H9 (cell line): Measurements from ENCODE around the gene CARM1. TPM values are rescaled to one million over a fixed set of nuclear protein-coding genes. Genes with fewer than 3 reads are reported as not detected.

Source experiments
- DNase-seq: peaks from one replicate; pipeline ENCODE4 v3.0.0-alpha.2; 2017
- H2AFZ ChIP-seq: one replicate; pipeline ENCODE4 v1.6.1; 2013; ENCODE audit warnings: mild to moderate bottlenecking, low read length, control low read depth, moderate library complexity
- H2AK5ac ChIP-seq: 2 replicates; pipeline ENCODE4 v1.6.1; 2013; ENCODE audit warnings: low read length, control low read depth, mixed read lengths; ENCODE audit not compliant: insufficient read length
- H2BK120ac ChIP-seq: one replicate; pipeline ENCODE4 v1.6.1; 2013; ENCODE audit warnings: low read depth, mild to moderate bottlenecking, low read length, control low read depth, inconsistent platforms; ENCODE audit not compliant: poor library complexity, severe bottlenecking
- H2BK12ac ChIP-seq: 2 replicates; pipeline ENCODE4 v1.6.1; 2013; ENCODE audit warnings: low read length, control low read depth, mixed read lengths, low read depth; ENCODE audit not compliant: insufficient read length
- H2BK15ac ChIP-seq: 2 replicates; pipeline ENCODE4 v1.6.1; 2013; ENCODE audit warnings: low read depth, low read length, control low read depth
- H2BK20ac ChIP-seq: one replicate; pipeline ENCODE4 v1.6.1; 2013; ENCODE audit warnings: low read depth, mild to moderate bottlenecking, low read length, control low read depth, inconsistent platforms; ENCODE audit not compliant: poor library complexity, severe bottlenecking
- H2BK5ac ChIP-seq: 2 replicates; pipeline ENCODE4 v1.6.1; 2013; ENCODE audit warnings: low read length, control low read depth, mixed read lengths; ENCODE audit not compliant: insufficient read length
- H3K14ac ChIP-seq: 2 replicates; pipeline ENCODE4 v1.6.1; 2013; ENCODE audit warnings: low read length, control low read depth; ENCODE audit not compliant: insufficient read depth
- H3K18ac ChIP-seq: 2 replicates; pipeline ENCODE4 v1.6.1; 2013; ENCODE audit warnings: low read depth, mild to moderate bottlenecking, mixed read lengths, low read length, control low read depth; ENCODE audit not compliant: insufficient read length
- H3K23ac ChIP-seq: 2 replicates; pipeline ENCODE4 v1.6.1; 2013; ENCODE audit warnings: low read length, control low read depth, mixed read lengths, low read depth; ENCODE audit not compliant: insufficient read length
- H3K23me2 ChIP-seq: 2 replicates; pipeline ENCODE4 v1.6.1; 2013; ENCODE audit warnings: low read depth, mild to moderate bottlenecking, mixed read lengths, low read length, control low read depth; ENCODE audit not compliant: insufficient read length, poor library complexity, severe bottlenecking
- H3K27ac ChIP-seq: 2 replicates; pipeline ENCODE4 v1.5.1; 2013; ENCODE audit warnings: low read length, control low read depth, mixed read lengths, low read depth; ENCODE audit not compliant: insufficient read length
- H3K27me3 ChIP-seq: 2 replicates; pipeline ENCODE4 v1.6.1; 2013; ENCODE audit warnings: low read length, control low read depth, inconsistent platforms; ENCODE audit not compliant: insufficient read depth
- H3K4ac ChIP-seq: 2 replicates; pipeline ENCODE4 v1.6.1; 2013; ENCODE audit warnings: low read depth, mild to moderate bottlenecking, control low read depth, inconsistent platforms, low read length, moderate library complexity
- H3K4me1 ChIP-seq: 2 replicates; pipeline ENCODE4 v1.6.1; 2013; ENCODE audit warnings: low read length, control low read depth, inconsistent platforms; ENCODE audit not compliant: insufficient read depth
- H3K4me2 ChIP-seq: 2 replicates; pipeline ENCODE4 v1.6.1; 2013; ENCODE audit warnings: low read length, control low read depth, mixed read lengths; ENCODE audit not compliant: insufficient read length, insufficient read depth
- H3K56ac ChIP-seq: 2 replicates; pipeline ENCODE4 v1.6.1; 2013; ENCODE audit warnings: low read depth, mild to moderate bottlenecking, mixed read lengths, low read length, control low read depth; ENCODE audit not compliant: insufficient read length
- H3K79me1 ChIP-seq: 2 replicates; pipeline ENCODE4 v1.6.1; 2013; ENCODE audit warnings: low read depth, mild to moderate bottlenecking, moderate library complexity, low read length, control low read depth, inconsistent platforms; ENCODE audit not compliant: insufficient read depth, poor library complexity, severe bottlenecking
- H3K79me2 ChIP-seq: 2 replicates; pipeline ENCODE4 v1.6.1; 2013; ENCODE audit warnings: low read length, control low read depth, inconsistent platforms; ENCODE audit not compliant: insufficient read depth
- H3K9ac ChIP-seq: 2 replicates; pipeline ENCODE4 v1.6.1; 2013; ENCODE audit warnings: low read length, control low read depth, mixed read lengths; ENCODE audit not compliant: insufficient read length; ENCODE audit errors: extremely low read depth
- H3K9me3 ChIP-seq: one replicate; pipeline ENCODE4 v1.6.1; 2013; ENCODE audit warnings: low read depth, low read length, inconsistent platforms; ENCODE audit not compliant: control insufficient read depth
- H3T11ph ChIP-seq: one replicate; pipeline ENCODE4 v1.6.1; 2013; ENCODE audit warnings: mild to moderate bottlenecking, low read length, control low read depth, inconsistent platforms
- H4K20me1 ChIP-seq: one replicate; pipeline ENCODE4 v1.6.1; 2013; ENCODE audit not compliant: control insufficient read depth, insufficient read length, insufficient read depth
- H4K5ac ChIP-seq: 2 replicates; pipeline ENCODE4 v1.6.1; 2013; ENCODE audit warnings: low read depth, mild to moderate bottlenecking, mixed read lengths, low read length, control low read depth; ENCODE audit not compliant: insufficient read length
- H4K8ac ChIP-seq: replicated peaks from 2 replicates; pipeline ENCODE4 v1.6.1; 2013; ENCODE audit warnings: low read length, control low read depth, mixed read lengths, low read depth; ENCODE audit not compliant: insufficient read length
- H4K91ac ChIP-seq: 2 replicates; pipeline ENCODE4 v1.6.1; 2013; ENCODE audit warnings: low read depth, mild to moderate bottlenecking, moderate library complexity, mixed read lengths, low read length, control low read depth; ENCODE audit not compliant: insufficient read length
- H3K27ac Mint-ChIP-seq, 3 experiments: 2 replicates in 2 of 3; 3 replicates in 1 of 3; pipeline ENCODE4 v1.8.0; 2020 to 2021; ENCODE audit warnings: mixed read lengths in 3 of 3, mild to moderate bottlenecking in 1 of 3, moderate library complexity in 1 of 3
- H3K27me3 Mint-ChIP-seq: 2 replicates; pipeline ENCODE4 v1.8.0; 2021; ENCODE audit warnings: low read depth, mild to moderate bottlenecking, moderate library complexity, mixed read lengths
- H3K36me3 Mint-ChIP-seq, 3 experiments: 2 replicates in 2 of 3; 3 replicates in 1 of 3; pipeline ENCODE4 v1.8.0; 2020 to 2021; ENCODE audit warnings: low read depth in 3 of 3, mixed read lengths in 3 of 3; ENCODE audit not compliant: insufficient read depth in 1 of 3
- H3K4me1 Mint-ChIP-seq, 2 experiments: 2 replicates each; pipeline ENCODE4 v1.8.0; 2020; ENCODE audit warnings: mixed read lengths in 2 of 2
- H3K4me3 Mint-ChIP-seq, 2 experiments: 2 replicates in 1 of 2; 3 replicates in 1 of 2; pipeline ENCODE4 v1.8.0; 2020 to 2021; ENCODE audit warnings: mild to moderate bottlenecking in 2 of 2, mixed read lengths in 2 of 2, moderate library complexity in 1 of 2
- H3K9me3 Mint-ChIP-seq, 2 experiments: 2 replicates in 1 of 2; 3 replicates in 1 of 2; pipeline ENCODE4 v1.8.0; 2020; ENCODE audit warnings: mild to moderate bottlenecking in 2 of 2, mixed read lengths in 2 of 2, moderate library complexity in 1 of 2
- CTCF ChIP-seq: fragments of 200-600 bp; sonication (generic); conservative IDR thresholded peaks from 3 replicates; pipeline ENCODE4 v1.8.0; 2021; ENCODE audit warnings: antibody characterized with exemption, mild to moderate bottlenecking
- WGBS: extraction: QIAGEN DNeasy Blood & Tissue Kit; methylation state at CpG from one replicate; pipeline ENCODE4 v1.1.7; 2013; ENCODE audit warnings: missing lambda C conversion rate, low lambda C conversion rate, mixed read lengths; ENCODE audit not compliant: insufficient read length; ENCODE audit errors: extremely low coverage; 5-methylcytosine and 5-hydroxymethylcytosine counted together
- total RNA-seq: library from RNA; stranded (reverse); gene quantifications from 2 replicates; pipeline ENCODE4 v1.2.1, GENCODE V29; 2021

CARM1 gene
- total RNA-seq, 1 experiment from 2014 or later, result 111 TPM

GRCh38 chr19:10830931-10831779 is 40.2 kb upstream of the CARM1 start:
- H3K9me3 Mint-ChIP-seq, result peaks cover 0 to under 1% of the 10 kb centered on the region in 2 experiments; a peak in 2 of 5 replicates
- no peak overlapping the region for H3K4me2 ChIP-seq
- H3K4me1 ChIP-seq, result no peaks in the 10 kb centered on the region
- no peak overlapping the region for H4K91ac ChIP-seq
- no peak overlapping the region for H3K56ac ChIP-seq
- no peaks in the 10 kb centered on the region for H4K20me1 ChIP-seq
- no peaks in the 10 kb centered on the region for H3K27me3 ChIP-seq
- peaks cover under 1% of the 10 kb centered on the region for H3K27me3 Mint-ChIP-seq
- no peaks in the 10 kb centered on the region for H3K79me2 ChIP-seq
- H3K14ac ChIP-seq, result no peak overlapping the region
- no CpG with 5 or more reads among the region's 33 CpGs for WGBS
- H3K27ac ChIP-seq, result no peak overlapping the region
- TF ChIP-seq CTCF, result no peak
- 0 out of 4 replicates have a peak, but pooled peaks cover 0 to under 1% of the 10 kb centered on the region in 2 experiments for H3K4me1 Mint-ChIP-seq
- no peak overlapping the region for H3K4ac ChIP-seq
- no peak overlapping the region for H3K9ac ChIP-seq
- no peak for DNase-seq
- H2AK5ac ChIP-seq, result no peak overlapping the region
- H3K23me2 ChIP-seq, result no peaks in the 10 kb centered on the region
- H3K23ac ChIP-seq, result no peak overlapping the region
- H3K36me3 Mint-ChIP-seq, result peaks cover 6 to 28% (median 24%) of the 10 kb centered on the region in 3 experiments; a peak in 5 of 7 replicates
- H3K79me1 ChIP-seq, result no peaks in the 10 kb centered on the region
- H3K18ac ChIP-seq, result no peak overlapping the region
- no peak overlapping the region for H4K5ac ChIP-seq
- no peak overlapping the region for H3T11ph ChIP-seq
- H2BK12ac ChIP-seq, result no peak overlapping the region
- no peak overlapping the region for H2BK20ac ChIP-seq
- no peak overlapping the region for H4K8ac ChIP-seq
- no peak overlapping the region for H2AFZ ChIP-seq
- no peak overlapping the region for H2BK120ac ChIP-seq
- H3K9me3 ChIP-seq, result no peaks in the 10 kb centered on the region
- no peak overlapping the region for H3K4me3 Mint-ChIP-seq
- no peak overlapping the region for H3K27ac Mint-ChIP-seq
- H2BK5ac ChIP-seq, result no peak overlapping the region
- no peak overlapping the region for H2BK15ac ChIP-seq
